ENCODE data around the gene LAMC3. TPM values are rescaled to one million over a fixed set of nuclear protein-coding genes. Genes with fewer than 3 reads are reported as not detected.

LAMC3 gene
- total and polyA plus RNA-seq, 2 donors from 2014 or later, result 13.4 to 13.8 TPM

DNA sequence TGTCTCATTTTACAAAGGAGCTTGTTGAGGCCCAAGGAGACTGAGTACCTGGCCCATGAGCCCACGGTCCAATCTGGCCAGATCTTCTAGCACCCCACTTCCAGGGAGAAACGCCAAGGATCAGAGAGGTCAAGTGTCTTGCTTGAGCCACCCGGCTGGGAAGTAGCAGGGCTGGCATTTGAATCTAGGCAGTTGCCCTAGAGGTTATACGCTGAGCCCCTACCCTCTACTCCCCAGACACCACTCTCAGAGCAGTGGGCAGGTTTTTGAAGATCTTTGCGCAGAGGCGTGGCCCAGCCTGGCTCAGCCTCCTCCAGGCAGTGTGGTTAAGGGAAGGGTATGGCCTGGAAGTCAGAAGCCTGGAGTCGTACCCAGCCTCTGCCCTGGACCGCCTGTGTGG is 110.6 kb downstream of the LAMC3 start:
- Histone ChIP-seq H3K27me3 (ENCODE audit: control insufficient read depth, insufficient read depth, low read length) (no peaks in the 10 kb centered on the region), H3K4me1 (ENCODE audit: control insufficient read depth in 2 of 3, insufficient read depth in 2 of 3, low read depth in 1 of 3, low read length in 3 of 3) (peaks cover 4 to 24% (median 23%) of the 10 kb centered on the region in 3 donors), H3K9ac (ENCODE audit: low read length in 3 of 3) (peak overlapping the region in 1 of 3 donors; percentile 26), H3K36me3 (ENCODE audit: control insufficient read depth in 2 of 3, insufficient read depth in 3 of 3, low read length in 3 of 3) (peaks cover 2 to 42% (median 7%) of the 10 kb centered on the region in 3 donors), H3K9me3 (ENCODE audit: control insufficient read depth in 2 of 3, insufficient read depth in 1 of 3, low read length in 3 of 3) (no peaks in the 10 kb centered on the region), H3K27ac (ENCODE audit: low read depth in 2 of 2, low read length in 2 of 2) (peak overlapping the region; percentile 34 to 51), H3K4me3 (ENCODE audit: low read length in 3 of 3) (no peak overlapping the region)
- intact Hi-C loops (cut with DNase I), result no loop called here
- TF ChIP-seq, protein P1, sequence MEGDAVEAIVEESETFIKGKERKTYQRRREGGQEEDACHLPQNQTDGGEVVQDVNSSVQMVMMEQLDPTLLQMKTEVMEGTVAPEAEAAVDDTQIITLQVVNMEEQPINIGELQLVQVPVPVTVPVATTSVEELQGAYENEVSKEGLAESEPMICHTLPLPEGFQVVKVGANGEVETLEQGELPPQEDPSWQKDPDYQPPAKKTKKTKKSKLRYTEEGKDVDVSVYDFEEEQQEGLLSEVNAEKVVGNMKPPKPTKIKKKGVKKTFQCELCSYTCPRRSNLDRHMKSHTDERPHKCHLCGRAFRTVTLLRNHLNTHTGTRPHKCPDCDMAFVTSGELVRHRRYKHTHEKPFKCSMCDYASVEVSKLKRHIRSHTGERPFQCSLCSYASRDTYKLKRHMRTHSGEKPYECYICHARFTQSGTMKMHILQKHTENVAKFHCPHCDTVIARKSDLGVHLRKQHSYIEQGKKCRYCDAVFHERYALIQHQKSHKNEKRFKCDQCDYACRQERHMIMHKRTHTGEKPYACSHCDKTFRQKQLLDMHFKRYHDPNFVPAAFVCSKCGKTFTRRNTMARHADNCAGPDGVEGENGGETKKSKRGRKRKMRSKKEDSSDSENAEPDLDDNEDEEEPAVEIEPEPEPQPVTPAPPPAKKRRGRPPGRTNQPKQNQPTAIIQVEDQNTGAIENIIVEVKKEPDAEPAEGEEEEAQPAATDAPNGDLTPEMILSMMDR (IDR thresholded peaks at IDR 0.05; ENCODE audit: borderline replicate concordance, extremely low read depth, insufficient read depth), result no peak
- DNase-seq (no peak), FAIRE-seq (no peak)

DNA sequence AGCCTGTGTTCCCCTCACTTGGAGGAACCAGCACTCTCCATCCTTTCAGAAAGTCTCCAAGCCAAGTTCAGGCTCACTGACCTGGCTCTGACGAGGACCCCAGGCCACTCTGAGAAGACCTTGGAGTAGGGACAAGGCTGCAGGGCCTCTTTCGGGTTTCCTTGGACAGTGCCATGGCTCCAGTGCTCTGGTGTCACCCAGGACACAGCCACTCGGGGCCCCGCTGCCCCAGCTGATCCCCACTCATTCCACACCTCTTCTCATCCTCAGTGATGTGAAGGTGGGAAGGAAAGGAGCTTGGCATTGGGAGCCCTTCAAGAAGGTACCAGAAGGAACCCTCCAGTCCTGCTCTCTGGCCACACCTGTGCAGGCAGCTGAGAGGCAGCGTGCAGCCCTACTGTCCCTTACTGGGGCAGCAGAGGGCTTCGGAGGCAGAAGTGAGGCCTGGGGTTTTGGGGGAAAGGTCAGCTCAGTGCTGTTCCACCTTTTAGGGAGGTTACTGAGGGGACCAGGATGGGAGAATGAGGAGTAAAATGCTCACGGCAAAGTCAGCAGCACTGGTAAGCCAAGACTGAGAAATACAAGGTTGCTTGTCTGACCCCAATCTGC is 111.8 kb downstream of the LAMC3 start:
- Histone ChIP-seq H3K9me3 (ENCODE audit: control insufficient read depth in 2 of 3, insufficient read depth in 1 of 3, low read length in 3 of 3) (no peaks in the 10 kb centered on the region), H3K27ac (ENCODE audit: low read depth in 2 of 2, low read length in 2 of 2) (peak overlapping the region; percentile 93 to 97), H3K9ac (ENCODE audit: low read length in 3 of 3) (peak overlapping the region in 1 of 3 donors; percentile 52), H3K36me3 (ENCODE audit: control insufficient read depth in 2 of 3, insufficient read depth in 3 of 3, low read length in 3 of 3) (peaks cover 2 to 39% (median 7%) of the 10 kb centered on the region in 3 donors), H3K27me3 (ENCODE audit: control insufficient read depth, insufficient read depth, low read length) (no peaks in the 10 kb centered on the region), H3K4me1 (ENCODE audit: control insufficient read depth in 2 of 3, insufficient read depth in 2 of 3, low read depth in 1 of 3, low read length in 3 of 3) (peaks cover 4 to 24% (median 23%) of the 10 kb centered on the region in 3 donors), H3K4me3 (ENCODE audit: low read length in 3 of 3) (no peak overlapping the region)
- no peak for DNase-seq
- TF ChIP-seq, protein P1 (IDR thresholded peaks at IDR 0.05; ENCODE audit: borderline replicate concordance, extremely low read depth, insufficient read depth), result no peak
- intact Hi-C loops (cut with DNase I), result no loop called here
- FAIRE-seq, result no peak

DNA sequence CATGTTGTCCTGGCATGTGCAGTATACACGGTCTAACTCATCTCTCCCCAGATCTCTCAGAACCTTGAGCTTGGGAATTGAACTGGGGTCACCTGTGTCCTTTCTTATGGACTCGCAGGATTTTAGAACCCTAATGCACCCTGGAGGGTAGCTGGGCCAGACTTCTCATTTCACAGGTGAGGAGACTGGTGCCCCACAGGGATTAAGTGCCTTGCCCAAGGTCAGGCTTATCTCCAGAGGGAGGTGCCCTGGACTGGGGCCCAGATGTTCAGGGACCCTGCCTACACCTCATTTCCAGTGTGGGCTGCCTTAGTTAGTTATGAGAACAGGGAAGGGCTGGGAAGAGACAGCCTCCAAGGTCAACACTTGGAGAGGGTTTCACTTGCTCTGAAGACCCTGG is 112.4 kb downstream of the LAMC3 start:
- no peak for FAIRE-seq

More for the DNA sequence above, 112.4 kb downstream of the LAMC3 start:
- H3K4me3 ChIP-seq (ENCODE audit: low read length in 3 of 3), result no peak overlapping the region
- H3K9me3 ChIP-seq (ENCODE audit: control insufficient read depth in 2 of 3, insufficient read depth in 1 of 3, low read length in 3 of 3), result no peaks in the 10 kb centered on the region
- DNase-seq, result no peak
- H3K27me3 ChIP-seq (ENCODE audit: control insufficient read depth, insufficient read depth, low read length), result no peaks in the 10 kb centered on the region
- H3K4me1 ChIP-seq (ENCODE audit: control insufficient read depth in 2 of 3, insufficient read depth in 2 of 3, low read depth in 1 of 3, low read length in 3 of 3), result peaks cover 4 to 27% (median 27%) of the 10 kb centered on the region in 3 donors
- H3K27ac ChIP-seq (ENCODE audit: low read depth in 2 of 2, low read length in 2 of 2), result peak overlapping the region; percentile 93 to 97
- intact Hi-C loops (cut with DNase I), result no loop called here
- TF ChIP-seq, protein P1 (IDR thresholded peaks at IDR 0.05; ENCODE audit: borderline replicate concordance, extremely low read depth, insufficient read depth), result no peak
- H3K9ac ChIP-seq (ENCODE audit: low read length in 3 of 3), result peak overlapping the region in 1 of 3 donors; percentile 53
- peaks cover 2 to 39% (median 7%) of the 10 kb centered on the region in 3 donors for H3K36me3 ChIP-seq (ENCODE audit: control insufficient read depth in 2 of 3, insufficient read depth in 3 of 3, low read length in 3 of 3)

All from kidney (tissue), 14 donors.